DMS153 (cell line): ENCODE results near the gene POLR1G.

Experiments used
- DNase-seq: peaks from one replicate; lab custom pipeline; 2025; lab: John Stamatoyannopoulos, UW

Gene POLR1G

GRCh38 chr19:45444318-45445041 lies 38.0 kb downstream of the POLR1G start:
- peak; percentile 51 for DNase-seq

- no peak for DNase-seq
These were observed 38.7 kb downstream of the POLR1G start for GRCh38 chr19:45445139-45445538.

GRCh38 chr19:45446295-45446694 lies 39.9 kb downstream of the POLR1G start:
- DNase-seq = no peak

- no peak for DNase-seq
These were observed 40.5 kb downstream of the POLR1G start for GRCh38 chr19:45446944-45447343.

- DNase-seq = no peak
These were observed 41.9 kb downstream of the POLR1G start for GRCh38 chr19:45448425-45448756.

- DNase-seq = peak; percentile 58
These were observed 42.4 kb downstream of the POLR1G start for GRCh38 chr19:45448887-45449299.

- DNase-seq = no peak
These were observed 43.5 kb downstream of the POLR1G start for GRCh38 chr19:45450012-45450333.

GRCh38 chr19:45451131-45451849 lies 44.8 kb downstream of the POLR1G start:
- no peak for DNase-seq

GRCh38 chr19:45451850-45452387 lies 45.5 kb downstream of the POLR1G start:
- DNase-seq = no peak

- peak; percentile 78 for DNase-seq
These were observed 49.5 kb downstream of the POLR1G start for GRCh38 chr19:45455707-45456499.

- no peak for DNase-seq
These were observed 50.0 kb downstream of the POLR1G start for GRCh38 chr19:45456500-45456815.

- no peak for DNase-seq
These were observed 51.3 kb downstream of the POLR1G start for GRCh38 chr19:45457776-45458175.
